IPS-15b (cell line): ENCODE measurements around the gene VAMP2.
A peak's percentile ranks its signal among the peaks of the same experiment; 100 is the strongest.

Source experiments
- H3K27me3 ChIP-seq: one replicate; pipeline ENCODE4 v1.6.1; 2013; ENCODE audit warnings: low read length; ENCODE audit not compliant: control insufficient read depth, insufficient read depth
- H3K36me3 ChIP-seq: one replicate; pipeline ENCODE4 v1.6.1; 2013; ENCODE audit warnings: low read length; ENCODE audit not compliant: control insufficient read depth, insufficient read depth
- H3K4me1 ChIP-seq: one replicate; pipeline ENCODE4 v1.6.1; 2013; ENCODE audit warnings: mild to moderate bottlenecking, low read length; ENCODE audit not compliant: control insufficient read depth, insufficient read depth
- H3K4me3 ChIP-seq: one replicate; pipeline ENCODE4 v1.5.1; 2013; ENCODE audit warnings: low read depth, low read length
- H3K9ac ChIP-seq: one replicate; pipeline ENCODE4 v1.6.1; 2013; ENCODE audit warnings: low read depth, mild to moderate bottlenecking, low read length
- H3K9me3 ChIP-seq: one replicate; pipeline ENCODE4 v1.6.1; 2013; ENCODE audit warnings: mild to moderate bottlenecking, low read length; ENCODE audit not compliant: control insufficient read depth, insufficient read depth

The VAMP2 gene

GRCh38 chr17:8109661-8110455 is 52.9 kb downstream of the VAMP2 start:
- Histone ChIP-seq H3K9me3 (no peaks in the 10 kb centered on the region), H3K36me3 (no peaks in the 10 kb centered on the region), H3K9ac (peak overlapping the region; percentile 24), H3K27me3 (peaks cover 60% of the 10 kb centered on the region), H3K4me1 (peaks cover 3% of the 10 kb centered on the region), H3K4me3 (peak overlapping the region; percentile 89)
